HEK293 (cell line): ENCODE measurements around the gene MAPT.

Experiments
- CTCF ChIP-seq: fragments of 450-650 bp; formaldehyde crosslinking; IDR thresholded peaks from 2 replicates; pipeline ENCODE4 v1.5.1; 2016; ENCODE audit warnings: missing biosample characterization, missing genetic modification characterization
- GLIS1 ChIP-seq: fragments of 450-650 bp; formaldehyde crosslinking; IDR thresholded peaks from 2 replicates; pipeline ENCODE4 v1.5.1; 2016; ENCODE audit warnings: missing biosample characterization, missing genetic modification characterization
- KLF10 ChIP-seq: fragments of 450-650 bp; IDR thresholded peaks from 2 replicates; pipeline ENCODE4 v1.5.1; 2018; ENCODE audit warnings: missing biosample characterization, mild to moderate bottlenecking, missing genetic modification characterization
- YY1 ChIP-seq: fragments of 450-650 bp; formaldehyde crosslinking; IDR thresholded peaks from 2 replicates; pipeline ENCODE4 v1.5.1; 2018; ENCODE audit warnings: missing biosample characterization, missing genetic modification characterization
- ZNF114 ChIP-seq: fragments of 450-650 bp; formaldehyde crosslinking; IDR thresholded peaks from 2 replicates; pipeline ENCODE4 v1.5.0; 2017; ENCODE audit warnings: missing biosample characterization, missing genetic modification characterization
- ZNF423 ChIP-seq: fragments of 450-650 bp; formaldehyde crosslinking; IDR thresholded peaks from 2 replicates; pipeline ENCODE4 v1.5.1; 2016; ENCODE audit warnings: missing biosample characterization, missing genetic modification characterization
- ZNF426 ChIP-seq: fragments of 450-650 bp; formaldehyde crosslinking; IDR thresholded peaks from 2 replicates; pipeline ENCODE4 v1.5.1; 2017; ENCODE audit warnings: missing biosample characterization, missing genetic modification characterization, mild to moderate bottlenecking, inconsistent platforms, moderate library complexity
- ZNF521 ChIP-seq: fragments of 450-650 bp; formaldehyde crosslinking; IDR thresholded peaks from 2 replicates; pipeline ENCODE4 v1.5.1; 2017; ENCODE audit warnings: missing biosample characterization, mild to moderate bottlenecking, missing genetic modification characterization
- ZNF530 ChIP-seq: fragments of 450-650 bp; formaldehyde crosslinking; IDR thresholded peaks from 2 replicates; pipeline ENCODE4 v1.5.1; 2016; ENCODE audit warnings: low read depth, missing biosample characterization, missing genetic modification characterization

GRCh38 chr17:45929344-45929743, 35.0 kb downstream of the MAPT start:
- TF ChIP-seq ZNF423 (tag by site-specific recombination) = no peak
- TF ChIP-seq ZNF521 (tag by site-specific recombination) = no peak
- TF ChIP-seq YY1 (tag by site-specific recombination) = no peak
- TF ChIP-seq ZNF530 = no peak
- no peak for TF ChIP-seq CTCF (tag by site-specific recombination)
- TF ChIP-seq ZNF426 (tag by site-specific recombination) = no peak
- no peak for TF ChIP-seq KLF10 (tag by site-specific recombination)
- TF ChIP-seq GLIS1 (tag by site-specific recombination) = no peak
- no peak for TF ChIP-seq ZNF114 (tag by site-specific recombination)
